Right kidney (tissue), 1 donor: ENCODE measurements around the gene KCNQ1.
A peak's percentile ranks its signal among the peaks of the same experiment; 100 is the strongest.

ENCODE experiments used
- DNase-seq: peaks from one replicate; pipeline ENCODE4 v3.0.0-alpha.2; 2016

The KCNQ1 gene

GRCh38 chr11:2569731-2570210 lies 125.0 kb downstream of the KCNQ1 start:
- no peak for DNase-seq

GRCh38 chr11:2570211-2570811 lies 125.5 kb downstream of the KCNQ1 start:
- no peak for DNase-seq

GRCh38 chr11:2570841-2571597 lies 126.2 kb downstream of the KCNQ1 start:
- DNase-seq = no peak

GRCh38 chr11:2571598-2572281 lies 126.9 kb downstream of the KCNQ1 start:
- no peak for DNase-seq

- DNase-seq = no peak
These were observed 127.9 kb downstream of the KCNQ1 start for GRCh38 chr11:2572491-2573239.

- no peak for DNase-seq
These were observed 128.6 kb downstream of the KCNQ1 start for GRCh38 chr11:2573240-2574042.

GRCh38 chr11:2574043-2574552 lies 129.3 kb downstream of the KCNQ1 start:
- DNase-seq = no peak

- peak; percentile 65 for DNase-seq
These were observed 130.0 kb downstream of the KCNQ1 start for GRCh38 chr11:2574553-2575535.

- DNase-seq = no peak
These were observed 130.8 kb downstream of the KCNQ1 start for GRCh38 chr11:2575591-2576051.

- no peak for DNase-seq
These were observed 131.3 kb downstream of the KCNQ1 start for GRCh38 chr11:2576111-2576510.

GRCh38 chr11:2576549-2576948 lies 131.7 kb downstream of the KCNQ1 start:
- DNase-seq = no peak

- DNase-seq = no peak
These were observed 132.5 kb downstream of the KCNQ1 start for GRCh38 chr11:2577031-2577990.

- no peak for DNase-seq
These were observed 133.5 kb downstream of the KCNQ1 start for GRCh38 chr11:2577991-2578928.

GRCh38 chr11:2578929-2579270 lies 134.1 kb downstream of the KCNQ1 start:
- DNase-seq = no peak

- no peak for DNase-seq
These were observed 134.7 kb downstream of the KCNQ1 start for GRCh38 chr11:2579315-2580060.

- no peak for DNase-seq
These were observed 135.2 kb downstream of the KCNQ1 start for GRCh38 chr11:2580061-2580421.

- DNase-seq = no peak
These were observed 135.8 kb downstream of the KCNQ1 start for GRCh38 chr11:2580571-2581001.
